Stimulated activated CD4-positive, alpha-beta T cell treated with anti-CD3 and anti-CD28 coated beads, TNF-alpha, amount 100 ng/mL, for 1 hour (primary cell): ENCODE measurements around the gene THSD7B.

Experiments
- DNase-seq, 3 donors: peaks; one replicate each; pipeline ENCODE4 v3.0.0-alpha.2; 2020; ENCODE audit warnings: low read depth in 3 of 3, low spot score in 1 of 3

Gene THSD7B

DNA sequence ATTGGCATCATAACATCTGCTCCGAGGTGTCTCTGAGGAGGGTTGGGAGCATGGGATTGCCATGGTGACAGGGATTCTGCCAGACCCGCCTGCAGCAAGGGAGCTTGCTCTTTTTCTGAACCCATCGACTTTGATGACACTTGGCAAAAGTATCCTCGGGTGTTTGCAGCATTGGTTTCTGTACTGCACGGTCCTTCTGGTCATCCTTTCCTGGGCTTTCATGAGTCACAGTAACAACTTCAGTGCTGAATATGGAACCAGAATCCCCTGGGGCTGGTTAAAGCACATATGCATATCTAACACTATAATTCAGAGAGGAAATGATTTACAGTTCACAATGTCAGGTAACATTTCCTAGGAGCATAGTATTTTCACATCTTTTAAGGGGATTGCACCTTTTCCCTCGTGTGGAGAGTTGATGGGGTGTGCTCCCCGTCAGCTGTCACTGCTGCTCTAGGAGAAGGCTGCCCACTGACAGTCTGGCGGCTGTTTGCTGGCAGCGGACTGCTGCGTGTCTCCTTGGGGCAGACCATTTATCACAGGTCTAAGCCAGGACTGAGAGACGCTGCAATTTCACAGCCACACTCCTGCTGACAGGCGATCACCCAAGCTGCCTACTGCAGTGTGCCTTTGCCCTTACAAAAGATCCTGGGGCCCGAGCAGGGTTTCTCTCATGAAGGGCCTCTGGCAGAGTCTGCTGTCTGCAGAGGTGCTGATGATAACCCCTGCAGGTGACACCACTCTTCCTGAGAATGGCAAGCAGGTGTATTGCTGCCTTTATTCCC is 425.3 kb downstream of the THSD7B start:
- DNase-seq = no peak

DNA sequence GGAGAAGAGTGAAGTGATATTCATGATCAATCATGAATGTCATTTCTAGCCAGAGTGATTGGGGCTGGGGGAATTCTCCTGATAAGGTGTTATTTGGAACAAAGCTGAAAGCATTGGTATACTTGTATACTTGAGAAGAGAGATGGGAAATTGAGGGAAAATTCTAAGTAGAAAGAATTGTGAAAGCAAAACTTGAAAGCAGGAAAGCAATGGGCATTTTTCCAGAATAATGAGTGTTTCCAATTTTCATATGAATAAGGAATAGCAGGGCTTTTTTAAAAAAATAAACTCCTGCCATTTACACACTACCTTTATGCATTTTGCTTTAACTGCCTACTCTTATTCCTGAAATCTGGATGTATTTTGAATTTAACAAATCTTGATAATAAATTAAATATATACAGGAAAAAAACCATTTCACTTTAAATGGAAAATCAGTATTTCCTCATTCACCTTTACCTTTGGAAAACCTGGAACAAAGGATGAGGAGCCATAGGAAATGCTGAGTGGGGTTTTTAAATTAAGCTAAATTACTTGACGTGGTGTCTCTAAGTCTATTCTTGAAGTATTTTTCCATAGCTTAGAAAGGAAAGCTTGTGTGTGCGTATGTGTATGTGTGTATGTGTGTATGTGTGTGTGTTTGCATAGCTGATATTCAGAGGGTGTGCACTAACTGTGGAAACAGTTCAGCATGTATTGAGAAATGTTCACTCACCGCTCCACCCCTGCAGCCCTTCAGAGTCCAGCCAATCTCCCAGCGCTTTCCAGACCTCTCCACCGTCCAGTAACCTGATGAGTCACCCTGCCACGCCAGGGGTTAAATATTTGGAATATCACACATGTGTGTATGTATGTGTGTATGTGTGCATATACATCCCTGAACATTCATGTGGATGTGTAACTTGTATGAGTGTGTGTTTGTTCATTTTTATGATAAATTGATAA is 427.3 kb downstream of the THSD7B start:
- DNase-seq = no peak

DNA sequence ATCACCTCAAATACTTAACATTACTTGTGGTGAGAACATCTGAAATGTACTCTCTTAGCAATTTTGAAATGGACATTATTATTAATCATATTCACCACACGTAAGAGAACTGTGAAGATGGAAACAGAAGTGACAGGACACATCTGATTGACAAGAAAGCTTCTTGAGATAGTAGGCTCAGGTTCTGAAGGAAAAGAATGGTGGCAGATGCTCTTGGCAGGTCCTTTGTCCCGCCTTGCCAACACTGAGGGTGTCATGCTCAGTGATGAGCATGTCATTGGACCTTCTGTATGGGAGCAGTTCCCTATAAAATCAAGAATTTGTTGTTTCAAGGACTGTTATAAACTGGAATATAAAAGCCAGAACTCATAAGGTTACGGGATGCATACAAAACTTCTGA is 428.1 kb downstream of the THSD7B start:
- DNase-seq = no peak

DNA sequence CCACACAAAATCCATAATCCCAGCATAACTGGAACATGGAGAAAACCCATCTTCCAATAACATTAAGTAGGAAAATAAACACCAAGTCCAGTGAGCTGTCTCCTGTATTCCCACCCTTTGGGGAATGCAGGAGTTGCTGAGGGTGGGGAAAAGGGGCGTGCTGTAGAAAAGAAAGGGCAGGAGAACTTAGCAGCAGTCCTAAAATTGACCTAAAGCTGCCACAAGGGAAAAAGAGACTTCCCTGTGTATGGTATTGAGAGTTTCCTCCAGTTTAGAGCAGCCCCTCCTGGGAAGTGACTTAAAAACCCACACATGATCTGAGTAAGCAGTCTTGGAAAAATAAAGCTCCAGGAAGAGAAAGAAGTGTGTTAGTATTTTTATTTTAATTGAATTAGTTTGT is 428.8 kb downstream of the THSD7B start:
- no peak for DNase-seq

DNA sequence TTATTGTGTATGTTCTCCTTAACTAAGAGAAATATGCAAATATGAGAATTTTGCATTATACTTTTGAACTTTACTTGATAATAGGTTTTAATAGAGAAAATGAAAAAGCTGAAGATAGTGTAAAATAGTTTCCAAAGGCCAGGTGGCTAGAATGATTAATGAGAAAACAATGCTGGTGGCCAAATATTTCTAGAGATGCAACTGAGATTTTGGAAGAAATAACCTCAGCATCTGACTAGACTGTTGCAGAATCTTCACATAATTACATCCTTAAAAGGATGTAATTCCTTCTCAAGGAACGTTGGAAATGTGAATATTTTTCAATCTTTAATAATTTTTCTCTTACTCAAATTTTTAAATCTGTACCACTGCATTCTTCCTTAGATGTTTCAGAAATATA is 434.4 kb downstream of the THSD7B start:
- no peak for DNase-seq

DNA sequence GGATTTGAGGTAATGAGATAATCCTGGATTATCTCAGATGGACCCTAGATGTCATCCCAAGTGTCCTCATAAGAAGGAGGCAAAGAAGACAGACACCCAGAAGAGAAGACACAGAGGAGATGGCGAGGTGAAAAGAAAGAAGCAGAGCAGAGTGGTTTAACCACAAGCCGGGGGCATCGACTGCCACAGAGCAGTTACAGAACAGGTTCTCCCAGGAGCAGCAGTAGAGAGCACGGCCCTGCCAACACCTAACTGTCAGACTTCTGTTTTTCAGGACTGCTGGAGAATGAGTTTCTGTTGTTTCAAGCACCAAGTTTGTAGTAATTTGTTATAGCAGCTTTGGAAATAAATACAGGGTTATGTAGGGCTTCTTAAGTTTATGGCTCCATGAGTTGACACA is 437.0 kb downstream of the THSD7B start:
- DNase-seq = no peak

DNA sequence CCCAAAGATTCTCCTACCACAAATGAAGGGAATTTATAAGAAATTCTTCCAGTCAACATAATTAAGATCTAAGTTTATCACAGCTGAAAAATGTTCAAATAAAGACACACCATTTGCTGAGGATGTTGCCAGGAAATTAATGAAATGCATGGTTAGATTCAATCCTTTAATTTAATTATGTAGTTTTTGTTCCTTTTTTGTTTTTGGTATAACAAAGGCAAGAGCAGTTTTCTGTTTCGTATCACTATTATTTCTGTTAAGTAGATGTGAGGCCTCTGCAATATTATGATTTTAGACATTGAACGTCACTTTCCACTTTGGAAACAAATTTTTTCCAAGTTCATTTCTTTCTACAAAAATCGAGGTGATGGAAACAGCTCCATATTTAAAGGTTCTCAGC is 440.0 kb downstream of the THSD7B start:
- no peak for DNase-seq

DNA sequence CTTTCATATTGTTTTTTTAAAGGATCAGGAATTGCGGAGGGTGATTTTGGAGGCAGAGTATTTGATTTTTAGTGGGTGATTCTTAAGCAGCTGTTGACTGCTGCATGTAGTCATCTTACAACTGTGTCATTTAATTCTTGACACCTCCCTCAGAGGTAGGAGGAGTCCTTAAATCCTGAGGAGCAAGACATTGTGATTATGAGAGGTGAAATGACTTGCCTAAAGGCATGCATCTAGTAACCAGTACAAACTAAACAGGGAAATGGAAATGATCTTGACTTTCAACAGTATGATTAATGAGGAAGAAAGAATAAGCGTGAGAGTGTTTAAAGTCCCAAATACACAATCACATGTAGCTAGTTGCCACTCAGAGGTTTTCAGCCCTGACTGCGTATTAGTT is 440.7 kb downstream of the THSD7B start:
- DNase-seq = no peak

DNA sequence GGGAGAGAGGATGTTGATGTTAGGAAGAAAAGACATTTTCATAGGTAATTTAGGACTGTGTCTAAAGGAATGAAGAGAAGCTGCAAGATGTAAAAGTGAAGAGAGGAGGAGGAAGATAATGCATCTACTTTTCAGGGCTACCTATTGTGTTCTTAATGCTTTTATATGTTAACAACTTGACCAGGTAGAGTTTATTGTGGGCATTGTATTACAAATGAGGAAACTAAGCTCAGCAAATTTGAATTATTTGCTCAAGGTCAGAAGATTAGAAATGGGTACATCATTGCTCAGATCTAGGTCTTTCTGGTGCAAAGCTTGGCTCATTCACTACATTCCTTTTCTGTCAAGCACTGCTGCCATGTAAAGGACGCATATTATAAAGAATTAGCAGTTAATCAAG is 441.7 kb downstream of the THSD7B start:
- DNase-seq = no peak

DNA sequence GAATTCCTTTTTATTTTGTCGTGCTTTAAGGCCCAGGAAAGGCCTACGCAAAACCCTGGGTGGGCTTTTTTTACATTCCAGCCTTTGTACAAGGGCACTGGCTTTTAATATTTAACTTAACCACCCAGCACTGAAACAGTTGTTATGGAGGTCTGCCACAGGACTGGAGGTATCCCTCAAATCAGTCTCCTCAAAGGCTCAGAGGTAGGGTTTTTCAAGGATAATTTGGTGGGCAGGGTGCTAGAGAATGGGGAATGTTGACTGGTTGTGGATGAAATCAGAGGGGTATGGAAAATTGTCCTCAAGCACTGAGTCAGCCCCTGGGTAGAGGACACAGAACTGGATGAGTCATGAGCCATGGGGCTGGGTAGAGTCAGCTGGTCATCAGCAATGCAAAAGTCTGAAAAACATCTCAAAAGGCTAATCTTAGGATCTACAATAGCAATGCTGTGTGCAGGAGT is 443.1 kb downstream of the THSD7B start:
- DNase-seq = no peak

DNA sequence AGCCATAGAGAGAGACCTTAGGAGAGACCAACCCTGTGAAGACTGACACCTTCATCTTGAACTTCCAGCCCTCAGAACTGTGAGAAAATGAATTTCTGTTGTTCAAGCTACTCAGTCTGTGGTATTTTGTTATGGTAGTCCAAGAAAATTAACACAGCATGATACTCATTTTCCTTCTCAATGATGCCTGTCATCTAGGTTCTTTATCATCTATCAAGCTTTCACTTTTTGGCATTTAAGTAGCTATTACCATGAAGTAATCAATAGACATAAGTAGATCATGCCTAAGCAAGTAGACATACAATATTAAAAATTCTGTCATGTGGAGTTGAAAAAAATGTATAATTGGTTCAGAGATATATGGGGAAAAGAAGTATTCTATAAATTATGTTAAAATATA is 444.7 kb downstream of the THSD7B start:
- no peak for DNase-seq

DNA sequence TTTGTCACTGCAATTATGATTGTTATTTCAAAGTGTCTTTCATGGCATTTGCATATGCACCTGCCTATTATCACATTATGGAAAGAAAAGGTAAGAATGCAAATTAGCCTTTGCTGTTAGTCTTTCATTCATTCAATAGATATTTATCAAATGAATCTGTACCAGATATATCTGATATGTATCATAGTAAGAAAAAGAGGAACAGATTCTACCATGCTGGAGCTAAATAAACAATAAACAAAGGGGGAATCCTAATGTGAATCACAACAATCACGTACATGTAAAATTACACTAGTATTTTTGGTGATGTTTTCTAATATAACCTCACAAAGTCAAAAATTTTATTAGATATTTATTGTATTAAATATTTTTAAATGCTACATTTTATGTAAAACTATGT is 446.4 kb downstream of the THSD7B start:
- no peak for DNase-seq

DNA sequence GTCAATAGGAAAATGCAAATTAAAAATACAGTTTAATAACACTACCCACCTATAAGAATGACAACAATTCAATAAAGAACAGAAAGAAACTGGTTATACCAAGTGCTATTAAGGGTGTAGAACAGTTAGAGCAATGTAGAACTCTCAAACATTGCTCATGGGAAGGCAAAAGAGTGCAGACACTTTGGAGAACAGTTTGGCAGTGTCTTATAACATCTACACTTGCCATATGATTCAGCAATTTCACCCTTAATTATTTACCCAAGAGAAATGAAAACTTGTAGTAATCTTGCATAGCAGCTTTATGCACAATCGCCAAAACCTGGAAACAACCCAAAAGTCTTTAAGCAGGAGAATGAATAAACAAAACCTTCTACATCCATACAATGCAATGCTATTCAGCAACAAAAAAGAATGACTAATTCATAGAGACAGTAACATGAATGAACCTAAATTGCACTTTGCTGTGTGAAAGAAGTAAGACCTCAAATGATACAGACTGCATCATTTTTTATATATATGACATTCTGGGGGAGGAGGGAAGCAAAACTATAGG is 455.2 kb downstream of the THSD7B start:
- DNase-seq = no peak

DNA sequence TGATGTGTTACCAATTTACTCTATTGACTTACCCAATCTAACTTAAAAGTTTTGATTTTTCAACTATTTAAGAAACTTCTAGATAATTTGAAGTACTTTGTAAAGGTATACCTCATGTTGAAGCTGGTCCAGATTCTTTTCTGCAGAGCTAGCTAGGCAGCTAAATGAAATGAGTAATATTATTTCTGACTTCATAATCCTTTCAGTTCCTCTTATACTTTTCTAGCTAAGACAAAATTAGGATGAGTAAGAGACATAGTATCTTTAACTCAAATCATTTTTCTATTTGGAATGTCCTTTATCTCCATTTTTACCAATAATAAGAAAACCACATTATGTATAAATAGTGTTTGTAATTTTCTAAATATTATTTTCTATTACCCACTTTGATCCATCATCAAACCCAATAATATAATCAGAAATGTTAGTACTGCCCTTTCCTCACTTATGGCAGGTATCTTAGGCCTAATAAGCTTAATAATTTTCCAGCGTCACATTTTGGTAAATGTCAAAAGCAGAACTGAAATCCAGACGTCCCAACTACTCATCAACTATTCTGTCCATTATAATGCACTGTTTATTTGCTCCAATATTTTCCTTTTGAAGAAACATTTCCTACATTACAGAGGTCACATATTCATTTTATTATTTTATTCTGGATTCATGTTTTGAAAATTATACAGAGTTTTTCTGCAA is 456.6 kb downstream of the THSD7B start:
- no peak for DNase-seq

DNA sequence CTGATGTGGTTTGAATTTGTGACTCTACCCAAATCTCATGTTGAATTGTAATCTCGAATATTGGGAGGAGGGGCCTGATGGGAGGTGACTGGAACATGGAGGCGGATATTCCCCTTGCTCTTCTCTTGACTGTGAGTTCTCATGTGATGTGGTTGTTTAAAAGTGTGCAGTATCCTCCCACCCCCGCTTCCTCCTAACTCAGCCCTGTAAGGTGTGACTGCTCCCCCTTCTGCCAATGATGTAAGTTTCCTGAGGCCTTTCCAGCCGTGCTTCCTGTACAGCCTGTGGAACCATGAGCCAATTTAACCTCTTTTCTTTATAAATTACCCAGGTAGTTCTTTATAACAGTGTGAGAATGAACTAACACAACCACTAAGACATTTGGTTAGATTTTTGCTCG is 458.4 kb downstream of the THSD7B start:
- DNase-seq = no peak

DNA sequence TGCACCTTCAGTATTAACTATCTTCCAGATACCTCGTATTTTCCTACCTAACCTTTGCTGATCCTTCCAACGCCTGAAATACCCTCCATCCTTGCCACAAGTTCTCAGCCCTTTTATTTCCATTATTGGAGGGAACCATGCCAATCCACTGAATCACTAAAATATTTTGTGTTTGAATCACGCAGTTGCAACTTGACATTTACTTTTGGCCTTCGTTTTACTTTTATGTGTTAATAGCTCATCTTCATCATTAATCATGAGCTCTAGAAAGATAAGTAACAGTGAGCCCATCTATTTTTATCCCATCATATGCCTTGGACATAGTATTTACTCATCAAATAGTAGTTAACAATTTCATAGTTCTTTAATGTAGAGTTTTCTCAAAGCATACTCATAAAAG is 463.2 kb downstream of the THSD7B start:
- DNase-seq = no peak

DNA sequence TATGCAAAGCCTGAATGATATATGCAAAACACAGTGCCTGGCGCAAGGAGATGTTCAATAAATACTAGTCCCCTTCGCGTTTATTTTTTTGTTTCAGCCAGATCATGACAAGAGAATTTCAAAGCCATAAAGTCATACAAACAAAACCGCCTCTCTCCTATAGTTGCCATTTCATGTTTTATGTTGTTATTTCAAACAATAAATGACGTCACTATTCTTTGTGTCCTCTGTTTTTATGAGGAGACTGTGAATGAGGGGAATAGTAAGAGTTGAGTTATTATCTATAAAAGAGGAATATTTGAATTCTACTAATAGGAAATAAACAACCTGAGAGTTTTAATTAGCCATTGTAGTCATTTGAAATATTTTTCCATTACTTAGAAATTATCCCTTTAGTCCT is 464.5 kb downstream of the THSD7B start:
- DNase-seq = no peak

DNA sequence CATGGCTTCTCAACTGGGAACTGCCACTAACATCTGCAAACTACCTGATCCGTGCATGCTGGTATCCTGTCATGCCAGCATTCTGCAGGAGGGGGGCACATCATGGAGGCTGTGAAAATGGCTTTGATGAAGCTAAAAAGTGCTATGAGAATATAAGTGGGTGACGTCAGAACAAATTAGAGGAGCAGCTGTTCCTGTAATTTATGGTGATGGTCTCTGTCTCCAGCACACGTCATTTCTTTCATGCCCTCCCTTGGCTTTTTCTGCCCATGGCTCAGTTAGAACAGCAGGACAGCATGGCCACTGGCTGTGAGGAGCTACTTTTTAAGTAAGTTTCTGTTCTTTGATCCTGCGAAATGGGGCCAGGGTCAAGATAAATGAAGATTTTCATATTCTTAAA is 466.3 kb downstream of the THSD7B start:
- no peak for DNase-seq

DNA sequence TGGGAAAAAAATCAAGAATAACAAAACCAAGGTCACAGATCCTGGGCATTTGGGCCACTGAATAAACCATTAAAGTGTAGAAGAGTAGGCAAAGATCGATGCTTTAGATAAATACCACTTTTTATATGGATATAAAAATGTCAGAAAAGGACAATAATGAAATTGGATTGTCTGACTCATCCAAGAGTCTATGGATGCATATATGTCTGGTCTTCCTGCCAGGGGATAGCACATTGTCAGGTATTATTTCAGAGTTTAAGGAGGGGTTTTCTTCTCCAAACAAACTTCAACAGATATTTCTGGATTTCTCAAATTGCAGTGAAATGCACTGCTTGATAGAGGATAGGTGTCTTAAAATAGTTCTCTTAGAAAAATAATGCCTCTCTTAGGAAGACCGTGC is 466.7 kb downstream of the THSD7B start:
- DNase-seq = no peak

DNA sequence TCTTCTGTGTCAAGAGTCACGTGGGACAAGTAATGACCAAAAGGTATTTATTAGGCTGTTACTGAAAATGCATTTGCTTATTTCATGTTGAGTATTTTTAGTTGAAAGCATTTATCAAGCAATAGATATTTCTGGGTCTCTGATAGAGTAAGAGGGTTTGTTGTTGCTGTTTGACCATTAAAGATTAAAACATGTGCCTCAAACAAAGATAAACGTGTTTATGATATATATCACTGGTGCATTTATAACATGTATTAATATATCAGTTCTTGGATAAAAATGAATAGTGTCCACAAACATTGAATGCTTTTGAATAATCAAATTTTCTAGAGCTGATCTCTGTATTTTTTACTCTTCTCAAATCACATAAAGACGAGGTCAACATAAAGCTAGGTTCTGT is 467.7 kb downstream of the THSD7B start:
- DNase-seq = no peak

DNA sequence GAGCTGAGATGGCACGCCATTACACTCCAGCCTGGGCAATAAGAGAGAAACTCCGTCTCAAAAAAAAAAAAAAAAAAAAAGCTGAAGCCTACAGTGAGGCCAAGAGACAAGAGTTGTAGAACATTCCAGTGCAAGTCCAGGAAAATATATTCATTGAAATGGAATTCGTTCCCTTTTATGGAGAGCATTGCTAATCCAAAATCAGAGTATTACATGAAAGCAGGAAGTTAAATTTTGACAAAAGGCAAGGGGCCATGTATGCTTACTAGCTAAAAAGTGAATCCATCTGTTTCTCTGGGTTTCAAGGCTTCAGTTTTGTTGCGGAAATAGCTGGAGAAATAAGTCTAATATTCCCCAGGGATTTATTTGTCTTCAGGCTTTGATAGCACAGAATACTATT is 471.7 kb downstream of the THSD7B start:
- DNase-seq = no peak
